Amniotic epithelial cell (primary cell): Measurements from ENCODE around the gene CDCA3.

Experiments
- DNase-seq: peaks from one replicate; pipeline ENCODE4 v3.0.0-alpha.2; 2010; ENCODE audit warnings: low read depth

Gene CDCA3

GRCh38 chr12:6852651-6853354, 1.7 kb upstream of the CDCA3 start:
- DNase-seq, result peak; percentile 85

DNA sequence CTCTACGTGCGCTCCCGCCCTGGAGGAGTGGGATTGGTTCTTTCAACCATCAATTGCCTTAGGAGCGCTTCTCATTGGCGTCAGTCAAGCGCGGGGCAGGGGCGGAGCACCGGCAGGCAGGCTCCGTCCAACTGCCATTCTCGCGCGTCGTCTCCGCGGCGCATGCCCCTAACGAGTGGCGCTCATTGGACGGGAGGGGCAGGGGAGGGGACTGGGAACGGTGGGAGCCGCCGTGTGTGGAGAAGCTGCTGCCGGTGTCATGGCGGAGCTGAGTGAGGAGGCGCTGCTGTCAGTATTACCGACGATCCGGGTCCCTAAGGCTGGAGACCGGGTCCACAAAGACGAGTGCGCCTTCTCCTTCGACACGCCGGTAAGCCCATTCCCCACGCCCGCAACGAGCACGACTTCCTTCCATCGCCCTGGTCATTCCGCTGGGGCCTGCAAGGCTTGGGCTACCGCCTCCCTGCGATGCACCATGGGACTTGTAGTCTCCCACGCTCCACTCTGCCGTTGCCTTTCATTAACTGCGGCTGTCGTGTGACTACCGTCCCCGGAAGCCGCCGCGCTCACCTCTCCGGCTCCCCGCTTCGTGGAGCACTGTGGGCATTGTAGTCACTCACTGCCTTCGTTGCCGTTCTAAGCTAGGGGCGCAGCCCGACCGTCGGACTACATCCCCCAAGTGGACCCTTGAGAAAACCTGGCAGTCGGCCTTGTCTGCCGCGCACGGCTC, 1.0 kb upstream of the CDCA3 start, which contains the start of gene USP5:
TSS of gene USP5 (plus strand) at position 230 of the 730 bp plus-strand sequence. CDS start at position 260, 30 bp downstream.
- DNase-seq, result peak; percentile 100

DNA sequence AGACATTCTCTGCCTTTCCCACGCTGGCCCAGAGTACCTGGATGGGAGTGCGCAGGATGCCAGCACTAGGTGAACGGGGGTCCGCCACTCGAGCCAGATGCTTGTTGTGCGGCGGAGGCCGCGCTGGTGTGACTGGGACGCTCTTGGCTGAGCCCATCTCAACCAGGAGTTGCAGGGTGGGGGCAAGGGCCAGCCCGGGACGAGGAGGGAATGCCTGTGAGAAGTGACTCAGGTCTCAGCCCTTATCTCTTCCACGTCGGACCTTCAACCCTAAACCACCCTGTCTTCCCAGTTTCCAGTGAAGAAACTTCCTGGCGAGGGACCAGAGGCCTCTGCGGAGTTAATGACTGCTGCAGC, 312 bp downstream of the CDCA3 start:
- DNase-seq, result peak; percentile 81

- DNase-seq, result no peak
Measured at GRCh38 chr12:6849976-6850560, 1.0 kb downstream of the CDCA3 start.

GRCh38 chr12:6849427-6849826, 1.7 kb downstream of the CDCA3 start:
- DNase-seq, result no peak

DNA sequence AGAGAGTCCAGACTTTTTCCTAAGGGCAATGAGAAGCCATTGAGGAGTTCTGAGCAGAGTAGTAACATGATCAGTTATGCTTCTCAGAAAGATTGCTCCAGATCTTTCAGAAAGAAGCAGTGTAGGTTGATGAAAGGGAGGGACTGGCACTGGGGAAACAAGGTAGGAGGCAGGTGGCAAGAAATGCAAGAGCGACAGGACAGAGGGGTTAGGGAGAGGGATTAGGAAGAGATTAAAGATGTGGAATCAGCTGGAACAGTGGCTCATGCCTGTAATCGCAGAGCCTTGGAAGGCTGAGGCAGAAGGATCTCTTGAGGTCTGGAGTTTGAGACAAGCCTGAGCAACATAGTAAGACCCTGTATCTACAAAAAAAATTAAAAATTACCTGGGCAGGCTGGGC, 3.4 kb downstream of the CDCA3 start:
- no peak for DNase-seq

GRCh38 chr12:6846316-6846869, 4.7 kb downstream of the CDCA3 start:
- DNase-seq, result no peak

- no peak for DNase-seq
Measured at GRCh38 chr12:6845395-6845794, 5.7 kb downstream of the CDCA3 start.

- no peak for DNase-seq
Measured at GRCh38 chr12:6843118-6843902, 7.8 kb downstream of the CDCA3 start.

DNA sequence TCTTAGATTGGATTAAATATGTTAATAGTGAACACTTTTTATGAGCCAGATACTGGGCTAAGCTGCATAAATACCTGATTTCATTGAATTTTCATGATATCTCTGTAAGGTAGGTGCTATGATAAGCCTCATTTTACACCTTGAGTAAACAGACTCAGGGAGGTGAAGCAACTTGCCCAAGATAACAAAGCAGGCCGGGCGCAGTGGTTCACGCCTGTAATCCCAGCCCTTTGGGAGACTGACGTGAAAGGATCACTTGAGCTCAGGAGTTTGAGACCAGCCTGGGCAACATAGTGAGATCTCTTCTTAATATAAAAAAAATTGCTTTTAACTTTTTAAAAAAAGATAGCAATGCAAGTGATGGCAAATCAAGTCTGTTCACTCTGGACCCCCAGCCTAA, 9.0 kb downstream of the CDCA3 start:
- DNase-seq, result no peak

DNA sequence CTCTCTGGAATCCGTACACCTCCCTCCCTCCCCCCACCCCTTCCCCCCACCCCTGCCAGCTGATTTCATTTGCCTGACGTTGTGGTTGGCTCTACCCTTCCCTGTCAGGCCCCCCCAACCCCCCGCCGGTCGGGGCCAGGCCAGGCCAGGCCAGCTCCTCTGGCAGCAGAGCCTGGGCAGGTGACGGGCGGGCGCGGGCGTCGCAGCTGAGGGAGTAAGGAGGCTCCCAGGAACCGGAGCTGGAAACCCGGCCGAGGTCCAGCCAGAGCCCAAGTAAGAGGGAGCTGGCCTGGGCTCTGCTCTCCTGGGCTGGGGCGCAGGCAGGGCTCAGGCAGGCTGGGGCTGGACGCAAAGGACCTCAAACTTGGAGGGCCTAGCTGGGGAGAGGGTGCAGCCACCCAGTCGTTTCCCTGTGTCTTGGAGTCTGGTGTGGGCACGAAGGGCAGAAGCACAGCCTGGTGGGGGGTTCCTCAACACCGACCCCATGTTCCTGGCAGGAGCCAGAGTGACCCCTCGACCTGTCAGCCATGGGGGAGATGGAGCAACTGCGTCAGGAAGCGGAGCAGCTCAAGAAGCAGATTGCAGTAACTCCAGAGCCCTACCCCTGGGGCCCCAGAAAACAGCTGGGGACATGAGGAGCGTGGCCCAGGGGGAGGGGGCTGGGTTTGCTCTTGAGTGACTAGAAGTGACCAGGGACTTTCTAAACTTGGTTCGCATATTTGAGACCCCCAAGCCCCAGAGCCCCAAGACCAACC, 10.1 kb downstream of the CDCA3 start, which contains the start of gene GNB3:
TSS of gene GNB3 (plus strand) at position 165 of the 755 bp plus-strand sequence. CDS start at position 528, 363 bp downstream.
- no peak for DNase-seq

GRCh38 chr12:6840330-6840729, 10.8 kb downstream of the CDCA3 start:
- DNase-seq, result no peak

- no peak for DNase-seq
Measured at GRCh38 chr12:6839482-6840201, 11.4 kb downstream of the CDCA3 start.

DNA sequence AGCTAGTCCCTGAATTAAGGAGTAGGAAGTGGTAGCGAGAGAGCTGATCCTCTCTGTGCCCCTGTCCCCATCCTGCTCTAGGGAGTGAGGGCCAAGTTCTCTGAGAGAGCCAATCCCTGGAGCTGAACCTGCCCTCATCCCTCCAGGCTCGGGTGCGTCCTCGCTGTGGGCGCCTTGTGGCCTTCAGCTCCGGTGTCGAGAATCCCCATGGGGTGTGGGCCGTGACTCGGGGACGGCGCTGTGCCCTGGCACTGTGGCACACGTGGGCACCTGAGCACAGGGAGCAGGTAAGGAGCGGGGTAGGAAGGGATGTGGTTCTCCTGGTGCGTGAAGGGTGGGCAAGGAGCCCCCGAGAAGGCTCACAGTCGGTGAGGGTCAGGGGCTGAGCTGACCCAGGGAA, 12.2 kb downstream of the CDCA3 start:
- DNase-seq, result no peak

GRCh38 chr12:6837370-6838060, 13.6 kb downstream of the CDCA3 start:
- no peak for DNase-seq

DNA sequence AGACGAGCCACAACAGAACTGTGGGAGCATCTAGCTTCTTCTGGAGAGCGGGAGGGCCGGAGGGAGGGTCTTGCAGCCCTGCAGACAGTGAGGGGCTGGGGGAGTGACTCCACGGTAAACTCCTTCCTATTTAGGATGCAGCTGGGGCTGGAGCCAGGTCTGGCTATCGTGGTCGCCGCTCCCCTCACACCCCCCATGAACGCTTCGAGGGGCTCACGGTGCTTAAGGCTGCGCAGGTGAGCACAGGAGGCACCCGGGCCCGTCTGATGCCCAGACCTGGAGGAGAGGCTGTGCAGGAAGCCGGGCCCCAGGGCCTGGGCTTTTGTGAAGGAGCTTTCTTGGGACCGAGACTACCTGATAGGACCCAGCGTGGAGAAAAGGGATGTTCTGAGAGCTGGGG, 14.2 kb downstream of the CDCA3 start:
- DNase-seq, result no peak

DNA sequence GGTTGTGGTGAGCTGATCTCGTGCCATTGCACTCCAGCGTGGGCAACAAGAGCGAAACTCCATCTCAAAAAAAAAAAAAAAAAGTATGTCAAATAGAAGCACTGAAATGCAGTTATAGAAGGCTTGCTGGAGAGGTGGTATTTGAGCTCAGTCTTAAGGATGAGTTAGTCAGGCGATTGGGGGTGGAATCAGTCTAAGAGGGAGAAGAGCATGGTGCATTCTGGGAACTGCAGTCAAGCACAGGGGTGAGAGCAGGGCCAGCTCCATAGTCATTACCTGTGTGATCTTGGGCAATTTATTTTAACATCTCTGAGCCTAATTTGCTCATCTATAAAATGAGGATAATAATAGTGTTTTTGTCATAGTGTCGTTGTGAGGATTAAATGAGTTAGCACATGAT, 16.2 kb downstream of the CDCA3 start:
- no peak for DNase-seq

GRCh38 chr12:6834254-6834653, 16.8 kb downstream of the CDCA3 start:
- DNase-seq, result no peak

DNA sequence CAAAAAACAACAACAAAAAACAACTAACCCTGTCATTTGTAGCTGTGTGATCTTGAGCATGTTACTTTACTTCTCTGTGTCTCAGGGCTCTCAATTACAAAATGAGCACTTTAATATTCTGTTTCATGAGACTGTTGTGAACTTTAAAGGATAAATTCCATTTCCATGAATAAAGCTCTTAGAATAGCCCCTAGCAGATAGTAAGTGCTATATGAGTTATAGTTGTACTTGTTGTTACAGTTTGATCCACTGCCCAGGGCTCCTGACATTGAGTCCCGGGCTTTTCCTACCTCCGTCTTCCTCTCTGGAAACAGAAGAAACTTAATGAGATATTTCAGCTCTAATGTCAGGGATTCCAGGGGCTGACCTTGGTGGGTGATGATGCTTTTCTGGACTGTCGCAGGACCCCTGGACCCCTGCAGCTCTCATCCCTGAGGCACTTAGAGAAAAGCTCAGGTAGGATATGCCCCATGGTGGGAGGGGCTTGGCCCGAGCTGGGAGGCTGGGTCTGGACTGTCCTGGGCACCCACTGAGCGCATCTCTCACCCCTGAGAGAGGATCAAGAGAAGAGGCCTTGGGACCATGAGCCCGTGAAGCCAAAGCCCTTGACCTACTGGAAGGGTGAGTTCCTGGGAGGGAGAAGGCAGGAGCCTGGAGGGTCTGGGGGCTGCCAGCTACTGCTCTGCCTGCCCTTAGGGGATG, 17.7 kb downstream of the CDCA3 start:
- DNase-seq, result no peak
